ENCODE measurements around the gene BMAL1.
A peak's percentile ranks its signal among the peaks of the same experiment; 100 is the strongest.

The BMAL1 gene

DNA sequence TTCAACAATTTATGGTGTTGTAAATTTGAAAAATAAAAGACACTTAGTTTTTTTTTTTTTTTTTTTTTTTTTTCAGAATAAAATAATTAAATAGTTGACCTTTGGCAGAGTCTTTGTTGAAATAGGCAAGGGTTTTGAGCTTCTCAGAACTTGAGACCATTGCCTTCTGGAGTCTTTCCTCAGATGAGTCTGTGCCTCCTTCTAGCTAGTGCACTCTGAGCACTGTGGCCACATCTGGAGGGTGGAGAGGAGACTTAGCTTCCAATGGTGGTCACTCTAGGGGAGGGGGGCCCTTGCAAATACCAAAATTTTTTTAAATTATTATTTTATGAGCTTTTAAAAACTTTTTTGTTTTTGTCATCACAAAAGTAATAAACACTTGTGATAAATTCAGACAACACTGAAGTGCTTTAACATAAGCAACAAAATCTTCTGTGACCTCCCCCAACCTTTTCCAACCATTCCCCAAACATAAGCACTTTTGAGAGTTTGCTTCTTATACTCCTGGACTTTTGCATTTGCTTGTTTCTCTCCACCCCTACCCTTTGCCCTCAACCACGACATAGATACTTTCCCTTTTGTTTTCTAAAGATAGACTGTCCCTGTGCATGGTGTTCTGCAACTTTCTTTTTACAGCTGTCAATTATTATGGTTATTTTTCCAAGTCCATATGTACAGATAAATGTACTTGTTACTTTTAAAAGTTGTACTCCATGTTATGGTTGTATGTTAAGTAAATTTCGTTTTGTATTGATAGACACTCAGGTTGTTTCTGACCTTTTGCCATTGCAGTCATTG, 41.1 kb downstream of the BMAL1 start:
- no peak for DNase-seq

DNA sequence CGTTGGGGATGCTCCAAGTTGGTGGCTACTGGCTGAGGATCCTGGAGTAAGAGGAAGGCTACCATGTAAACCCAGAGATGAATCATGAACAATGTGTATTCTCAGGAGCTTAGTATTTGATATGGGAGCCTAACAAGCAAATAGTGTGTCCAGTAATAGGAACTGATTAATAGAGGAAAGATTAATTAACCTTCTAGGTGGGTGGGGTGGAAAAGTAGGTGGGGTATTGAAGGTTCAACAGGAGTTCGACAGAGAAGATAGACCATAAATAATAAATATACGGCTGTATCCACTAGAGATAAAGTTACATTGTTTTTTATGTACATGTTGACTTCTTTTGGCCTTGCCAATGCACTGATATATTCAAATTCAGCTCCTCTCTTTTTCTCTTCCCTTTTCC, 43.1 kb downstream of the BMAL1 start:
- DNase-seq: no peak

DNA sequence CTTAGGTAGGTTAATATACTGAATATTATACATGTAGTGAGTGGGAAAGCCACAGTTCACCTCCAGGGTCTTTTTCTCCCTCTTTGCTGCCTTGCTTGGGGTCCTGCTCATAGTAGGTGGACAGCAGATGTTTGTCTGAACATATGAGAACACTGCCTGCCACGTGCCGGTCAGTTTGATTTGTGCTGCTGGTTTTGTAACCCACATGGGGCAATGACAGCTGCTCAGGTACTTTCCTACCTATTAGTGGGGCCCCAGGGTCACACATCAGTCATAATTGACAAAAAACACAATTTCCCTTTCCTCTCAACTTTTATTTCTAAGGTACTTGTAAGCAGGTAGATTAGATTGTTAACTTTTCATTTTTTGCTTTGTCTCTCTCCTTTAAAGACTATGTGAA, 43.8 kb downstream of the BMAL1 start:
- no peak for DNase-seq

- no peak for DNase-seq
These were observed 46.6 kb downstream of the BMAL1 start for GRCh38 chr11:13324141-13324540.

GRCh38 chr11:13324709-13325108, 47.1 kb downstream of the BMAL1 start:
- DNase-seq: no peak

- DNase-seq: no peak
These were observed 49.8 kb downstream of the BMAL1 start for GRCh38 chr11:13327421-13327820.

DNA sequence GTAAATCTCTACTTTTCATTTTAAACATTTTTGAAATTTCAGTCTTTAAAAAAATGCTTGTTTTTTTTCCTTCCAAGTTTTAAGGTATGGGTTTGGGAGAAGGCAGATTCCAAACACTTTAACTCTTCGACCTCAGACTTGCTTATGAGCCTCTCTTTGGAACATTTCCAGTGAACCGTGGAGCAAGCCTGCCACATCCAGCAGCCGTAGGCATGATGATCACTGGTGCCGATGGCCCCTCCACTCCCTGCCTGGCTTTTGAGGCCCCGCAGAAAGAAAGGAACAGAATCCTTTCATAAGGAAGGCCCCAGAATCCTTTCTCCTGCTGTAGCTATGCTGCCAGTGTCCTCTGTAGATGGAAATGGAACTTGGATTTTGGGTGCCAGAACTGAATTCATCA, 50.7 kb downstream of the BMAL1 start:
- no peak for DNase-seq

DNA sequence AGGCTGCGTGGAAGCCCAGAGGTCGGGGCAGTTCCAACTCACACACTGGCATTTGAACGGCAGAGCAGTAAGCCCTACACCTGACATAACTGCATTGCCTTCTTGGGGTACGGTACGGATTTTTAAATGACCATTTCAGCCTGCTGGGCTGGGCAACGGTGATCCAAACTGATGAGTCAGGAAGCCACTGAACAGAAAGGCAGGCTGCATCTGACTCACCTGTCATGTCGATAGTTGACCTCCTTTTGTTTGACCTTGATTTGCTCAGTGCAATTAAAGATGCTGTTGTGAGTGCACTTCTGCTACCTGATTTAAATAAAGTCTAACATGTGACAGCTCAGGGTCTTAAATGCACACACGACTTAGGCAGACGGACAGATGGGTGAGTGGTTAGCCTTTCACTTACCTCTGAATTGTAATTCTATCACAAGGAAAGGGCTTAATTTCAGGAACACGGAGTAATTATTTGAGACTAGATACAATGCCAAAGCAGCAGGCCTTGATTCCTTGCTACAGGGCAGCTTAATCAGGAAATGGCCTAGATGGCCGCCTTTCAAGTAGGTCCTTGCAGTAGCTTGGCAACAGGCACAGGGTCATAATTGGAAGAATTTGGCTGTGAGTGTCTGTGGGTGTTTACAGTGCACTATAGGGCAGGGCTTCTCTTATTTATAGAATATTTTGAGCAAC, 52.2 kb downstream of the BMAL1 start:
- DNase-seq: no peak

DNA sequence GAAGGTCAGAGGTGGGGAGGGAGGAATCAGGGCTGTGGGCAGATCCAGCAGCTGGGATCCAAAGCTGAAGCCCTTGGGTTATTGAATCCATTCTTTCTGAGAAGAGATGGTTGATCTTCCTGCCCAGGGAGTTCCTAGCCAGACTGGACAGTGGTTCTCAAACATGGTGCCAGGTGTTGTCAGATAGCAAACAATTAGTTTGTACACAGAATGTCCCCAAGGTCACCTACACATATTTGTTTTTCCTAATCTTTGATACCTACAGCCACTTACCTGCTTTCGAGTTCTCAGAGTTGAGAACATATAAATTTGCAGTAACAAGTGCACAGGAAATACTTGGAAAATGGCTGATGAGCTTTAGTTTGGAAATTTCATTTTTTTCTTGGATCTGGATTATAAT, 54.5 kb downstream of the BMAL1 start:
- no peak for DNase-seq

GRCh38 chr11:13333456-13333957, 55.9 kb downstream of the BMAL1 start:
- DNase-seq: no peak

DNA sequence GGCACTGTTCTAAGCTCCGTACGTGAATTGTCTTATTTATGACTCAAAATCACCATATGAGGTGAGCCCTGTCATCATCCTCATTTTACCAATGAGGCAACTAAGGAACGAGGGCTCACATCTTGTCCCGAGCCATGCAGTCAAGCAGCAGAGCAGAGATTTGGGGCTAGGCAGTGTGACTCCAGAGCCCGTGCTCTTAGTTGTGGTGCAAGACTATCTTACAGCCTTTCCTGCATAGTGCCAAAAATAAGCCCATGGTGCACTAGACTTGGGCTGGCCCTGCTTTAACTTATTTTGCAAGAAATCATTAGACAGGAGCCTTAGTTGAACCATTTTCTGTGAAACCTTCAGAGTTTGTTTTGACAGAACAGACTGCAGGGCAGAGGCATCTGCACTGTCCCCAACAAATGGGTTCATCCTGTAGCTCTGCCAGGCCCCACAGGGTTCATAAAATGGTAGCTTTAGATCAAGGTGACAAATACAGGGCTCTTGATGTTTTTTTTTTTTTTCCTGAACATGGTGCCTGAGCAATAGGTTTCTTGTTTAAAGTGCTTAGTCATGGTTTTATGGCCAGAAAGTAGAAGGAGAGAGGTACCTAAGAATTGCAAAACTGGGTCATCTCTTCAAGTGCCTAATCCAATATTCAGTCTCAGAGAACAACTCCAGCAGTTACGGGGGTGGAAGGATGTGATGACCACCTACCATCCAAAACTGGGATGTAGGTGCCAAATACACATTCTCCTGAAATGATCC, 56.6 kb downstream of the BMAL1 start:
- no peak for DNase-seq

GRCh38 chr11:13335319-13335718, 57.7 kb downstream of the BMAL1 start:
- DNase-seq: peak; percentile 64

DNA sequence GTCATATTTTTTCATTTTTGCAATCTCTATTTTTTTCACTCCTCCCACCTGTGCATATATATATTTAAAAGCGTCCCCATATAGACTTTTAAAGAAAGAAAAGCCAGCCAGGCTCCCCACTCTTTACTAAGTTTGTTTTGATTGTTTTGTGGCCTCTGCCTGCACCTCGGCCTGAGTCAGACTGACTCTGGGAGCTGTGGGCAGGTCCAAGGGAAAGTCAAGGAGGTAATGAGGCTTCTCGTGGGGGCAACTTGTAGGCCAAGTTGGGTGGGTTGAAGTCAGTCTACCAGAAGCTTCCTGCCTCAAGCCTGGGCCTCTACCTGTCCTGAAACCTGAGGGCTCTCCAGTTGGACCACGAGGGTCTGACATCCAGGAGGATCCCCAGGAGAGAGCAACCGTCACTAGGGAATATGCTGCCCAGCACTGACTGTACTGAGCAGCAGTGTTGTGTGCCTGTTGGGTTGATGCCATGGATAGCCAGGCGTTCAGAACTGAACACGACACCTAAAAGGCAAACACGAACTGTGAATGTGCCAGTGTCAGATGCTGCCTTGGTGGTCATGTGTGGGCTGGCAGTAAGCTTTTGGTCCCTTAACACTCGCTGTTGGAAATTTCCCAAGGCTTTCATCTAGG, 58.8 kb downstream of the BMAL1 start:
- DNase-seq: no peak

GRCh38 chr11:13338019-13338426, 60.4 kb downstream of the BMAL1 start:
- DNase-seq: no peak

DNA sequence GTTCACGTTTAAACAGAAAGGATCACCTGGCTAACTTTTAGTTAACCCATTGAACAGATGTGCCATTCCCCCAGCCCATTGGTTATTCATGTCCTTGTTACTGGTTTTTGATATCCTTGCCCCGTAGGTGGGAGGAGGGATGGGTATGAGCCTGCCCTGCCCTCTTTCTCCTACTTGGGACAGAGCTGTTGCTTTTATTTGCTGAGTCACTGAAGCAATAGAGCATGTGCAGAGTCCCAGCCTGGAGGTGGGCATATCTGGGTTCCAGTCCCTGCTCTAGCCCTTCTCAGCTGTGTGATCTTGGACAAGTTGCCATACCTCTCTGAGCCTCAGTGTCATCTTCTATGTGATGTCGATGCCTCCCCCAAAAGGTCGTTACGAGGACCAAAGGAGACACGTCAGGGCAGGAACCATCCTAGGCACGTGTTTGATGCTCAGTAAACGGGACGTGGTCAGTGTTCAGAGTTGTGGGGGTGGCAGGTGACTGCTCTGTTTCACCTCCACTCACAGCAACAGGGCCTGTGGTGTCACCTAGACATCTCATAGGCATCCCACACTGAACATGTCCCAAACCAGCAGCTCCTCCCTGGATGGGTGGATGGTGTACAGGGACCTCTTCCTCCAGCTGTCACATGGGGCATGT, 61.0 kb downstream of the BMAL1 start:
- DNase-seq: peak; percentile 30

- no peak for DNase-seq
These were observed 61.9 kb downstream of the BMAL1 start for GRCh38 chr11:13339195-13340153.

DNA sequence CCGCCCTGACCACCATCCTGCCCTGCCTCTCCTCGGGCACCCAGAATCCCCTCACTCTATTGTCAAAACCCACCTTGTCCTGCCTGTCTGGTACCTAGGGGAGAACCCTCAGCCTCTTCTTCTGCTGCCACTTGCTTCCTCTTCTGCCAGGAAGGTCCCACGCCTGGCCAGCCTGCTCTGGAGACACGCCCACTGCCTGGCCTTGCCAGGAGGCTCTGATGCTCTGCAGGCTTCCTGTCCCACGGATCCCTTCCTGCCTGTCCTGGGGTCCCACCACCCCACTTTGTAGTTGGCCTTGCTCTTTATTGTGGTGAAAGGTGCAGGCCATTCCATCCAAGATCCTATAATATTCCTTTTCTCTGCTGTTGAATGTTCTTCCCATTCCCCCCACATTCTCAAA, 63.4 kb downstream of the BMAL1 start:
- no peak for DNase-seq

DNA sequence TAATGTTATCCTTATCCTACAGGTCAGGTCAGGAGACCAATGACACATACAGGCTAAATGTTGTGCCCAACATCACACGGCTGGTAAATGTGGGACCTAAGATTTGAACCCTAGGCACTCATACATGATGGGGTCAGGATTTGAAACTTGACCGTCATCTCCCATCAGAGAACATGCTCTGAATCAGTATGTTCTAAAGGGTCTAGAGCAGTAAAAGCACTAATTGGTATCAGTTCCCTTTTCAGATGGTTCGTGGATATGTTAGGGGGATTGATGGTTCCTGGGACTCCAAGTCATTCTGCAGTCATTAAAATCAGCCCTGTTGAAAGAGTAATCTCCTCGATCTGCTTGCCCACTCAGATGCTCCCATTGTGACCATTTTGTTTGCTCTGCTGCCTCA, 65.5 kb downstream of the BMAL1 start:
- no peak for DNase-seq

- peak; percentile 68 for DNase-seq
These were observed 66.5 kb downstream of the BMAL1 start for GRCh38 chr11:13343931-13344717.

DNA sequence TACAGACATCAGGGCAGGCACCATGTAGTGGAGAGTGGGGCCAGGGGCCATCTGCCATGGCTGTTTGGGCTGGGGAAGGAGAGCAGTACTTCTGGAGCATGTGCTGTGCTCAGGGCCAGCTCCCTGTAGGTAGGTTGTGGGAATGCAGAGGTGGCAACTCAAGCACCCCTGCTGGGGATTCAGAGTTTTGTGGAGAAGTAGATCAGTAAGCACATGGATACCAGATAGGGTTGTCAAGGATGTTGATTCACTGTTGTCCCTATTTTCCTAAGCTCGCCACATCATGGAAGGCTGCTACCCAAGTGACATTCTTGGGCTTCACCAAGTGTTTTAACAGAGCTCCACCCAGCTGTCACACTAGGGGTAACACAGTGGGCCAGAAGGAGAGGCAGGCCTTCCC, 67.2 kb downstream of the BMAL1 start:
- DNase-seq: no peak

GRCh38 chr11:13346470-13346869, 68.9 kb downstream of the BMAL1 start:
- DNase-seq: no peak
